ENCODE results near the gene SH3BP5. TPM values are rescaled to one million over a fixed set of nuclear protein-coding genes. Genes with fewer than 3 reads are reported as not detected.

SH3BP5 gene
- total RNA-seq, 1 donor from 2014 or later, result 9.3 TPM

GRCh38 chr3:15290736-15291135 is 41.6 kb downstream of the SH3BP5 start:
- Histone ChIP-seq H3K27me3 (ENCODE audit: control insufficient read depth, insufficient read depth, low read length) (no peaks in the 10 kb centered on the region), H3K36me3 (ENCODE audit: control insufficient read depth, insufficient read depth, low read length) (no peaks in the 10 kb centered on the region), H3K4me3 (ENCODE audit: low read depth, low read length) (no peak overlapping the region)
- DNase-seq (ENCODE audit: low read depth), result no peak
- TF ChIP-seq, protein P1, sequence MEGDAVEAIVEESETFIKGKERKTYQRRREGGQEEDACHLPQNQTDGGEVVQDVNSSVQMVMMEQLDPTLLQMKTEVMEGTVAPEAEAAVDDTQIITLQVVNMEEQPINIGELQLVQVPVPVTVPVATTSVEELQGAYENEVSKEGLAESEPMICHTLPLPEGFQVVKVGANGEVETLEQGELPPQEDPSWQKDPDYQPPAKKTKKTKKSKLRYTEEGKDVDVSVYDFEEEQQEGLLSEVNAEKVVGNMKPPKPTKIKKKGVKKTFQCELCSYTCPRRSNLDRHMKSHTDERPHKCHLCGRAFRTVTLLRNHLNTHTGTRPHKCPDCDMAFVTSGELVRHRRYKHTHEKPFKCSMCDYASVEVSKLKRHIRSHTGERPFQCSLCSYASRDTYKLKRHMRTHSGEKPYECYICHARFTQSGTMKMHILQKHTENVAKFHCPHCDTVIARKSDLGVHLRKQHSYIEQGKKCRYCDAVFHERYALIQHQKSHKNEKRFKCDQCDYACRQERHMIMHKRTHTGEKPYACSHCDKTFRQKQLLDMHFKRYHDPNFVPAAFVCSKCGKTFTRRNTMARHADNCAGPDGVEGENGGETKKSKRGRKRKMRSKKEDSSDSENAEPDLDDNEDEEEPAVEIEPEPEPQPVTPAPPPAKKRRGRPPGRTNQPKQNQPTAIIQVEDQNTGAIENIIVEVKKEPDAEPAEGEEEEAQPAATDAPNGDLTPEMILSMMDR (IDR thresholded peaks at IDR 0.05; ENCODE audit: insufficient read depth, low read length, poor library complexity, severe bottlenecking), result no peak

- TF ChIP-seq, protein P1 (IDR thresholded peaks at IDR 0.05; ENCODE audit: insufficient read depth, low read length, poor library complexity, severe bottlenecking), result no peak
- H3K27me3 ChIP-seq (ENCODE audit: control insufficient read depth, insufficient read depth, low read length), result no peaks in the 10 kb centered on the region
- no peaks in the 10 kb centered on the region for H3K36me3 ChIP-seq (ENCODE audit: control insufficient read depth, insufficient read depth, low read length)
- no peak overlapping the region for H3K4me3 ChIP-seq (ENCODE audit: low read depth, low read length)
- DNase-seq (ENCODE audit: low read depth), result no peak
Observed at GRCh38 chr3:15289661-15290060, 42.7 kb downstream of the SH3BP5 start.

DNA sequence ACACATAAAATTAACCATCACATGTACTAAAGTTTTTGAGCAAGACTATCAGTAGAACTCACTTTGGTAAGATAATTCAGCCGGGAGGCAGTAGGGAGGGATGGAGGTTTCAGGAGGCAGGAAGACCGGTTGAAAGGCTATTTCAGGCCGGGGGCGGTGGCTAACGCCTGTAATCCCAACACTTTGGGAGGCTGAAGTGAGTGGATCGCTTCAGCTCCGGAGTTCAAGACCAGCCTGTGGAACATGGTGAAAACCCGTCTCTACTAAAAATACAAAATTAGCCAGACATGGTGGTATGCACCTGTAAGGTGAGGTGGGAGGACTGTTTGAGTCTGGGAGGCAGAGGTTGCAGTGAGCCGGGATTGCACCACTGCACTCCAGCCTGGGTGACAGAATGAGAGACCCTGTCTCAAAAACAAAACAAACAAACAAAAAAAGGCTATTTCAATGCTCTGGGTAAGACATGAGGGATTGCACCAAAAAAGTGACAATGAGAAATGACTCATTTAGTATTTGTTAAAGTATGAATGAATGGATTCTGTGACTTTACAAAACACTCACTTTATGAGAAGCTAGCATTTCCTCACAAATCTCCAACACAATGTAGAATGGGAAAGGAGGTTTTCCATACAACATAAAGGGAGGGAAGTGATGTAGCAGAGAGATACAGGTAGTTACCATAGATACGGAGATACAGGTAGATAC is 43.9 kb downstream of the SH3BP5 start:
- Histone ChIP-seq H3K4me3 (ENCODE audit: low read depth, low read length) (no peak overlapping the region), H3K27me3 (ENCODE audit: control insufficient read depth, insufficient read depth, low read length) (no peaks in the 10 kb centered on the region), H3K36me3 (ENCODE audit: control insufficient read depth, insufficient read depth, low read length) (no peaks in the 10 kb centered on the region)
- TF ChIP-seq, protein P1 (IDR thresholded peaks at IDR 0.05; ENCODE audit: insufficient read depth, low read length, poor library complexity, severe bottlenecking), result no peak
- no peak for DNase-seq (ENCODE audit: low read depth)

GRCh38 chr3:15287565-15288330 is 44.6 kb downstream of the SH3BP5 start:
- H3K27me3 ChIP-seq (ENCODE audit: control insufficient read depth, insufficient read depth, low read length), result no peaks in the 10 kb centered on the region
- TF ChIP-seq, protein P1 (IDR thresholded peaks at IDR 0.05; ENCODE audit: insufficient read depth, low read length, poor library complexity, severe bottlenecking), result no peak
- no peak for DNase-seq (ENCODE audit: low read depth)

GRCh38 chr3:15286022-15286421 is 46.4 kb downstream of the SH3BP5 start:
- Histone ChIP-seq H3K4me3 (ENCODE audit: low read depth, low read length) (no peak overlapping the region), H3K27me3 (ENCODE audit: control insufficient read depth, insufficient read depth, low read length) (no peaks in the 10 kb centered on the region), H3K36me3 (ENCODE audit: control insufficient read depth, insufficient read depth, low read length) (no peaks in the 10 kb centered on the region)
- TF ChIP-seq, protein P1 (IDR thresholded peaks at IDR 0.05; ENCODE audit: insufficient read depth, low read length, poor library complexity, severe bottlenecking), result no peak
- DNase-seq (ENCODE audit: low read depth), result no peak

More at GRCh38 chr3:15287565-15288330, 44.6 kb downstream of the SH3BP5 start:
- no peaks in the 10 kb centered on the region for H3K36me3 ChIP-seq (ENCODE audit: control insufficient read depth, insufficient read depth, low read length)
- no peak overlapping the region for H3K4me3 ChIP-seq (ENCODE audit: low read depth, low read length)
